SW480 (cell line): Measurements from ENCODE around the gene NCOA6.
A peak's percentile ranks its signal among the peaks of the same experiment; 100 is the strongest.
"Not testable (repeated sequence)": the region's sequence is repeated elsewhere in the genome, so short reads cannot be mapped to it uniquely, and the experiment has no call there.

Experiments
- DNase-seq: peaks from one replicate; pipeline ENCODE4 v3.0.0-alpha.2; 2016; ENCODE audit warnings: low spot score

Gene NCOA6

DNA sequence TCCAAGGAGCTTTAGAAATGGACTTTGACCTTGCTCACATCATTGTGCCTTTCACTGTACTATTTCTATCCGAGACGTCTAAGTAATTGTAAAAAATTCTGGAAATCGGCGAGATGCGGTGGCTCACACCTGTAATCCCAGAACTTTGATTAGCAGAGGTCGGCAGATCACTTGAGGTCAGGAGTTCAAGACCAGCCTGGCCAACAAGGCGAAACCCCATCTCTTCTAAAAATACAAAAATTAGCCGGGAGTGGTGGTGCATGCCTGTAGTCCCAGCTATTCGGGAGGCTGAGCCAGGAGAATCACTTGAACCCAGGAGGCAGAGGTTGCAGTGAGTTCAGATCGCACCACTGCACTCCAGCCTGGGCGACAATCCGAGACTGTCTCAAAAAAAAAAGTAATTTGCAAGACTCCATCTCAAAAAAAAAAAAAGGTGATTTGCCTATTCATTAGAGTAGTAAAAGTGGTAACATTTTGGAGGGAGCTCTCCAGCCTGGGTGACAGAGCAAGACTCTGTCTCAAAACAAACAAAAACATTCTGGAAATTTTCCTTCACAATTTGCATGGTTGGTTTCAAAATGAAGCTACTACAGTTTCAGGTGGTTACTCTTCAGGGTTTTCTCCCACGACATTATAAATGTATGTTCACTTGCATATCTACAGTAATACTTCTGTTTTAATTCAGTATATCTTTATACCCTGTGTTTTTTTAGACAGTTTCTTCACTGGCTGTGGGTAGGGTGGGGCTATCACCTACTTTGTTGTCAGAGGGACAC is 106.0 kb downstream of the NCOA6 start:
- not testable (repeated sequence) for DNase-seq

DNA sequence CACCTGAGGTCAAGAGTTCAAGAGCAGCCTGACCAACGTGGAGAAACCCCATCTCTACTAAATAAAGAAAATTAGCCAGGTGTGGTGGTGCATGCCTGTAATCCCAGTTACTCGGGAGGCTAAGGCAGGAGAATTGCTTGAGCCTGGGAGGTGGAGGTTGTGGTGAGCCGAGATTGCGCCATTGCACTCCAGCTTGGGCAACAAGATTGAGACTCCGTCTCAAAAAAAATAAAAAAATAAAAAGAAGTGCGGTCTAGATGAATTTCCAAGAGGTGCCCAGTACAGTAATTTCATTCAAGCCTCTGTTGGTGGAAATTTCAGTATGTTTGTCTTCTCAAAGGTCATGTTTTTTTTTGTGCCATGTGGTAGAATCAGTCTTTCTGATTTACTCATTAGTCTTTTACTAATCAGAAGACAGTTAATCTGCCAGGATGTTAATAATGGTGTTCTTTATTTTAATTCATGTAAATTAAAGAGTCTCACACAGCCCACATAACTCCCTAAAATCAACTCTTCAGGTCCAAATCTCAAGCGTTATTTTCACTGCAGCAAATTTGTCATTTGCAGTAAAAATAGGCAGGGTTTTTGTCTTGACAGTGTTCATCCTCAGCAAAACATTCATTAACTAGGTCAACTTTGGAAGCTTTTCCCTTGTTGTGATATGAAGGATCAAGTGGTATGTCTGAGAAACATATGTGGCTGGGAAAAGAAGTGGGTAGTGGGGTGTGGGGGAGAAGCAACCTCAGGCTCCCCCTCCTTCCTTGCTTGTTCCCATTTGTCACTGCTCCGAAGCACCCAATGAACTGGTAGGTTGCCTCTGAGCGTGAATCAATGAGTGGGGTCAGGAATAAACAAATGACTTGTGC is 108.0 kb downstream of the NCOA6 start:
- DNase-seq = no peak

DNA sequence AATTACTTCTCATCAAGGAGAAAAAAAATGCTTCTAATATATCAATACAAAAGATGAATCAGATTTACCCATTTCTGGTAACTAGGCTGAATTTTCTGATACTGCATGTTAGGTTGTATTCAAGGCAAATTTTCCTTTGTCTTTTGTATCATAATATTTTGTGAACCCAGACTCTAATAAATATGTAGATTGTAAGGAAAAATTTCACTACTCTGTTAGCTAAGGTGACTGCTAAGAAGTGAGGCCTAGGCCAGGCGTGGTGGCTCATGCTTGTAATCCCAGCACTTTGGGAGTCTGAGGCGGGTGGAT is 108.6 kb downstream of the NCOA6 start:
- no peak for DNase-seq

DNA sequence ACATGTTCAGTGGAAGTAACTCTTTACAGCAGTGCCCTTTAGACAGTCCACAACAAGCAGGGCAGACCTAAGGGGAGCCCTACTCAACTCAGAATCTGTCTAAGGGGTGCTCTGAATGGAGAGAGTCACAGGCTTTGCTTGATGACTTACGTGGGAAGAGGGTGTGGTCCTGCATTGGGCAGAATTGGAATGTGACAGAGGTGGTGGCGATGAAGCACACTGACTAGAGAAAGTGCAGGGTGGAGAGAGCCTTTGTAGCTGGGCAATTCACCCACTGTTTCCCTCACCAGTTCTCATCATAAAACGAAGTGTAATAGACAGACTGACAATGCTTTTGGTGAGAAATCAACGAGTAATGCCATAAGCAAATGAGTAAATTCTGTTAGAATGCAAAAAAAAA is 110.1 kb downstream of the NCOA6 start:
- peak; percentile 75 for DNase-seq

DNA sequence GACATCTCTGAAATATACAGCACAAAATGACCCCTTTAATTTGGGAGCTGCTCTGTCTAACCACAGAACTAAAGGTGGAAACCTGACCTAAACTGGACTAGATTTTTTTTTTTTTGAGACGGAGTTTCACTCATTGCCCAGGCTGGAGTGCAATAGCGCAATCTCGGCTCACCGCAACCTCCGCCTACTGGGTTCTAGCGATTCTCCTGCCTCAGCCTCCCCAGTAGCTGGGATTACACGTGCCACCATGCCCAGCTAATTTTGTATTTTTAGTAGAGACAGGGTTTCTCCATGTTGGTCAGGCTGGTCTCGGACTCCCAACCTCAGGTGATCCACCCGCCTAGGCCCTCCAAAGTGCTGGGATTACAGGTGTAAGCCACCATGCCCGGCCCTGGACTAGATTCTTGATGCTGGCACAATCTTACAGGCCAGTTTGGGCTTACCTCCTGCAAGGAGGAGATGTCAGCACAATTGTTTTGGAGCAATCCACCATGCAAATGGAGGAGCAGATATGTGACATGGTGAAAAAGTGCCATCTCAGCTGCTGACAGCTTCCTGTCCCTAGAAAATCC is 111.4 kb downstream of the NCOA6 start:
- DNase-seq = not testable (repeated sequence)

DNA sequence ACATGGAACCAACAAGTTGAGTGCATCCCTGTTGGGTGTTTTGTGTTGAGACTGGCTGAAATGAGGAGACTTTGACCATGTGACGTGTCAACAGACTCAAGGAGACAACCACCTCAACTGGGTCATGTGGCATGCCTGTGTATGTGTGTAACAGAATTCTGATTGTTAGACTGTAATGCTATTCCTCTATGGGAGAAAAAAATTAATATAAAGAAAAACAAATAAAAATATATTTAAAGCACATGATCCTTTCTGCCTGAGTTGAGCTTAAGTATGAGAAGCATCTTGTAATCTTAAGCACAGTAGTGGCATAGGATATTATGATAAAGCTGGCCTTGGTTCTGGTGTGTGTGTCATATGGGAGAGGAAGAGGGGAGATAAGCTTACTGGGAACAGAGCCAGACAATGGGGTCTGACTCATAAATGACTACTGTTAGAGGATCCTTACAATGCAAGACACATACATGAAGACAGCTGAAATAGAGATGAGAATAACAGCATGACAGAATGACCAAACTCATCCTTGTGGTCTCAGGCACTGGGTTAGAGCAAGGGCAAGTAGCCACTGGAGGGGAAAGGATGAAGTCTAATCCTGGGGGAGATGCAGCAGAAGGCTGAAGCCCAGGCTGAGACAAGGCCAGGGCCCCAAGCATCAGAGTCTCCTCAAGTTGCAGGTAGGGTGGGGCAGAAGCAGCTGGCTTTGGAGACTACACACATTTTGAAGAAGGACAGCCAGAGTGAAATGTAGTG is 112.1 kb downstream of the NCOA6 start:
- DNase-seq = peak; percentile 78

DNA sequence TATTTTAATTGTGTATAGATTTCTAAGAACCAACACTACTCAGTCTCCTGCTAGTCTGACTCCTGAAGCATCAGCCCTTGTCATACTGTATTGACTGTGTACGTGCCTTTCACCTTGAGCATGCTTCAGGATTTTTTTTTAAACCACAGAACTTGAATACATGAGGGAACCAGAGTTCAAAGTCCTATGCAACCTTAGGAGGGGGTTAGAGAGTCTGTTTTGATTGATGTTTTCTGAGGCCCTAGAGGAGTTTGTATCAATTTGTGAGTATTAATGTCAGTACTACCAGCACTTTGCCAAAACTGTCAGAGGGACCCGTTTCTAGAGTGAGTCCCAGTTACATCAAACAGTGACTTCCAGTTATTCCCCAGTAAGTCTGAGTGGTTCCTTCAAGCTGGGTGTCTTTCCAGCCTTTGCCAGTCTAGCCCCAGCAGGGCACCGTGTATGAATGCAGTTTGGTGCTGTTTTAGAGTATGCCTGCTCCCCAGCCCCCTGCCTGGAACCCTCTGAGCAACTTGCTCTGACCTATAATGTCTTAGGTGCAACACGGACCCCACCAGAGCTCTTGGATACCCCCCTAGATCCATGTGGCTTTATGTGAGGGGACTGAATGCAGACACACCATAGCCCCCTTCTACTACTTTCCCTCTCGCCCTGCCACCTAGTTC is 112.8 kb downstream of the NCOA6 start:
- DNase-seq = no peak

DNA sequence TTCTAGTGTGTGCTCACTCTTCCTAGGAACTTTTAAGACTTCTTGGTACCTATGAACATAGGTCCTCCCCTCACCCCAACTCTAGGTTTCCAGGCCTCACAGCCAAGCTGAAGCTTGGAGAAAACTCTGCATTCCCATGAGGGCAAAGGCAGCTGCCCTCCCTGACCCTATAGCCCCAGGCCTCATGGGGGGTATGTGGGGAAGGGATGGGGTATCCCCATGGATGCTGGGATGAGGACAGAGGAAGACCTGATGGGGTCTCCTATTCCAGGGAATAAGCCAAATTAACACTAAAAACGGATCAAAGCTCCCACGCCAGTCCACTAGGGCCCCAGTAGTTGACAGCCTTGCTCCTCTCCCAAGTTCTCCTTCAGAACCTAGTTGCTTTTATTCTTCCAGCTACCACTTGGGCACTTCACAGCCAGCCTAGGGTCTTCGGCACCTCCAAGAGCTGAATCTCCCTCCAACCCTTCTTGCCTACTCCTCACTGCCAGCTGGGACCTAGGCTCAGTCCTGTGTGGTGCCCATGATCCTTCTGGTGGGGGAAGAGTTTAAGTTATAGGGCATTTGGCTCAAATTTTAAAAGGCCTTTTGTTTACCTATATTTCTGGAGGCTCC is 113.5 kb downstream of the NCOA6 start:
- DNase-seq = no peak

DNA sequence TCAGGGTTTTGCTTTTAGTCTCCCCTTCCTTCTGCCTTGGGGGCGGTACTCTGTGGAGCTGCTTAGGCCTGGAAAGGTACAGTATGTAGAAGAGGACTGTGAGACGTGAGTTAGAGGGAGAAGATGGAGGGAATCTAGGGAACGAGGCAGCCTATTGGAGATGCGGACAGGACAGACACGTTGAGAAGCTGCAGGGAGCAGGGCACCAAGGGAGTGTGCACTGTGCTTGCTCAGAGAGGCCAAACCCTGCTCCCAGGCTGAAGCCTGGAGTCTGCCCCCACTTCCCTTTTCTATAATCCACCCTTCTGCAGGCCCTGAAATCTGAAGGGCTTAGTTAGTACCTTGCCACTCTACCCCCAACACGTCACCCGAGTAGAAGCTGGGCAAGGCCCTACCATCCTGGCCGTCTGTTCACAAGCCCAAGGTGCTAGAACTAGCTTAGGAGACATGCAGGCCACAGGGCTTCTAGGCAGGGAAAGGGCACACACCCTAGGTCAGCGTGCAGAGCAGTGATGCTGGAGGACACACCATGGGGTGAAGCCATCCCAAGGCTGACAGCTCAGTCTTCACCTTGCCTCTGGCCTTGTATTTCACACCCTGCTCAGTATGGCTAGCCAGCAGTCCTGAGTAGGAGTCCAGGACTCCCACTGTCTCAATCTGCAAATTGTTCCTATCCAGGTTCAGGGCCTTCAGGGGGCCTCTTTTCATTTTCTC is 114.4 kb downstream of the NCOA6 start:
- DNase-seq = no peak

DNA sequence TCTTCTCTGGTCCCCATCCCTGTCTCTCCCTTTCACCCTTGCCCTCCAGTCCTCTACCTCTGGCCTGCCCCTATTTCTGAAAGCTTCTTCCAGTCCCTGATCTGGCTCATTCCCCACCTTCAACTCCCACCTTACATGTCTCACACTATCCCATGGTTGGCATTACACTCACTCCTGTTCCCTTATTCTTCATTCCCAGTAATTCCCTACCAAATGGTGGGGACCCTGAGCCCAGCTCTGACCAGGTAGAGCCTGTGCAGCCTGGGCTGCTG is 114.9 kb downstream of the NCOA6 start:
- DNase-seq = no peak

DNA sequence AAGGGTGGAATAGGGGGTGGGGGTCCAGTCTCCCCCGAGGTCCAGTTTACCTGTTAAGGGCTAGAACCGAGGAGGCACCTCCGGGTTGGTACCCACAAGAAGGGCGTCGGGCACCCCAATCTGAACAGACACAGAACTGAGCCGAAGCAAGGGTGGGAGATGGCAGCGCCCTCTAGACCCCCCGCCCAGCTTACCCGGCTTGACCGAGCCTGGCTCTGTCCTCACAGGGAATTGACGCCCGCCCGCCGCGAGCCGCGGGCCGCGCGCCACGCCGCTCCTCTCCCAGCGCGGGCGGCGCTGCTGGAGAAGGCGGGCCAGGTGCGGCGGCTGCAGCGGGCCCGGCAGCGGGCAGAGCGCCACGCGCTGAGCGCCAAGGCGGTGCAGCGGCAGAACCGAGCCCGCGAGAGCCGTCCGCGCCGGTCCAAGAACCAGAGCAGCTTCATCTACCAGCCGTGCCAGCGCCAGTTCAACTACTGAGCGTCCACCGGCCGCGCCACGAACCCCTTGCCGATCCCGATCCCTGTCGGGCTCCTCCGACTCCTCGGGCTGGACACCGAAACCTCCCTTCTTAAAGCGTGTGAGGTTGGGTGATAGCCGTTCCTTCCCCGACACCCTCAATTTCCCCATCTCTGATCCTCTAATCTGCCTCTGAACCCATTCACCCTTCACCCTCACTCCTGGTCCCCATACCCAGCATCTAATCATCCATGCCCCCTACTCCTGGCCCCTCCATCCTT is 115.5 kb downstream of the NCOA6 start:
- peak; percentile 88 for DNase-seq

DNA sequence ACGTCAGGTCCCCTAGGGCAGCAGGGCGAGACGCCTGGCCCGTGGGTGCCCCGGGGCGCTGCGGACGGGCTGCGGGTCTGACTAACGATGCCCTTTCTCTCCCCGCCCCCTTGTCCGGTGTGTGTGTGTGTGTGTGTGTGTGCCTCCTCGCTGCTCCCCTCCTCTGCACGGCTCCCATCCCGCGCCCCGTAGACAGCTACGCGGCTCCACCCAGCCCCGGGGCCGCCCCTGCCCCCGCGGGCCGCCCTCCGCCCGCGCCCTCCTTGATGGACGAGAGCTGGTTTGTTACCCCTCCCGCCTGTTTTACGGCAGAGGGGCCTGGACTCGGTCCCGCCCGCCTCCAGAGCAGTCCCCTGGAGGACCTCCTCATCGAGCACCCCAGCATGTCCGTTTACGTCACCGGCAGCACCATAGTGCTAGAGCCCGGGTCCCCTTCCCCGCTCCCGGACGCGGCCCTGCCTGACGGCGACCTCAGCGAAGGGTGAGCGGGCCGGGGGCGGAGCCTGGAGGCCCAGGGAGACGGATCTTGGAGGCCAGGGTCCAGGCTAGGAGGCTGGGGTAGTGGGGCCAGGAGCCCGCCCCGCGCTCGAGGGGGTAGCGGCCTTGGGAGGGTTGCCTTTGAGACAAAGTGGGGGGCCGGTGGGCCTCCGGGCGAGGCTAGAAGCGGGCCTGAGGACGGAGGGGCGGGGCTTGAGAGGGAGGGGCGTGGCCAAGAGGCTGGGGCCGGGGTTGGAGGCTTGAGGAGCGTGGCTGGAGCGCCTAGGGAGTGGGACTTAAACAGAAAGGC is 116.2 kb downstream of the NCOA6 start:
- DNase-seq = peak; percentile 92

DNA sequence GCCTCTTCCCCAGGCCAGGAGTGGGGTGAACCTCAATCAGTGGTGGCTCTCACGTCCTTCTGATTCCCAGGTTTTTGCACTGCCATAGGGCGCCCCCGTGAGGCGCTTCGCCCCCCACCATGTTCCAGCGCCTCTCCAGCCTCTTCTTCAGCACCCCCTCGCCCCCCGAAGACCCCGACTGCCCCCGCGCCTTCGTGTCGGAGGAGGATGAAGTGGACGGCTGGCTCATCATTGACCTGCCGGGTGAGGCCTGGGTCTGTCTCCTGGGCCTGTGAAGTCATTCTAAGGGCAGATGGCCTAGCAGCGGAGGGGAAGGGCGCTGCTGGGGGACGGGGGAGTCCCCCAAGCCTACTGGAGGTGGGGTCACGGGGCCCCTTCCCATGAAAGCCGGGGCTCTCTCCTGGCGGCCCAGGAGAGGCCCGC is 116.8 kb downstream of the NCOA6 start:
- DNase-seq = peak; percentile 66

DNA sequence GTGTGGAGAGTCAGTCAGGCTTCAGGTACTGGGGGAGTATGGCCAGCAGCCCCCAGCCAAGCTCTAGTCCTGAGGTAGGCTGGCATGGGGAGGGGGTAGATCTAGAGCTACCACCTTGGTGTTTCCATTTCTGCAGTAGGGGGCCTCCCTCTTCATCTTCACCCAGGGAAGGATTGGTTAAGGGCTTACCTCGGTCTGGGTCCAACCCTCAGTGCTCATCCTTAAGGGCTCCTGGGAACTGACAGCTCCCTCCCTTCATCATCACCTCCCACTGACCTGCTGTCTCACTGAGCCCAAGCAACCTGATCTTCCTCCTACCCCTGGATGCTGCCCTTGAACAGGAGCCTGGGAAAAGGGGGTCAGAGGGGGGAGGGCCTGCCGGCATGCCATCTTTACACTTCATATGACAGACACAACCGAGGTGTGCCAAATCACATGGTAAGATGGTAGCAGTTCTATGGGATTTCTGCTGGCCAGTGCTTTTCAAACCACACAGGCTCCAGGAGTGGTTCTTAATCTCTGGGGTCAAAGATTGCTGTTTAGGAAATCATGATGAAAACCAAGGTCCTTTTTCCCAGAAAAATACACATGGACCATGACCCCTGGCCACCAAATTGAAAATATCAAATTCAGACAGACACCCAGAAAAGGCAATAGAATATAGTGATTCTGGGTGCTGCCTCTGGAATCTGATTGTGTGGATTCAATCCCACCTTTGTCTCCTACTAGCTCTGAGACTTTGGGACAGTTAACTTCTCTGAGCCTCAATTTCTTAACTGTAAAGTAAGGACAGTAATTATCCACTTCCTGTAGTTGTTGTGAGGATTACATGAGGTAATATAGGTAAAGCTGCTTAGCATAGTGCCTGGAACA is 118.3 kb downstream of the NCOA6 start:
- DNase-seq = no peak

DNA sequence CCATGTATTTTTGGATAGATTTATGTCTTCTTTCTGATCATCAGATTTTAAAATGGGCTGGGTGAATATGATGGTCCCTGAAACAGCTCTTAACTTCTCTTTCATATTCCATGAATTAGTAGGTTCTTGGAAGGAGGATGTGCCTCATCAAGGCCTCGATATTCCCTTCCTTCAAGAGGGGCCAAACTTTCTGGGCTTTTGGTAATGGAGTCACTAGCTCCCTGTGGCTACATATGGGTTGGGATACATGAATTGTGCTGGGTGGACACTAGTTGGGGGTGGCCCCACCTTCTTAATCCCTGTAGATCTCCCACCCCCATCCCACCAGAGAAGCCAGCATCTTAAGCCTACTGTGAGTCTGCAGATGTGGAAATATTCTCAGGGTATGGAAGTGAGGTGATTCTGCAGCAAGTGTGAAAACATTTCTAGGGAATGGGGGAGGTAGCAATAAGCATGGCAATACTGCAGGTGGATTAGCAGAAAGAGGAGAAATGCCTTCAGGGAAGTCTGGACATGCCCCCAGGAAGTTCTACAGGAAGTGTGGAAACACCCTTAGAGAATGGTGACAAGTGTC is 119.1 kb downstream of the NCOA6 start:
- DNase-seq = no peak

DNA sequence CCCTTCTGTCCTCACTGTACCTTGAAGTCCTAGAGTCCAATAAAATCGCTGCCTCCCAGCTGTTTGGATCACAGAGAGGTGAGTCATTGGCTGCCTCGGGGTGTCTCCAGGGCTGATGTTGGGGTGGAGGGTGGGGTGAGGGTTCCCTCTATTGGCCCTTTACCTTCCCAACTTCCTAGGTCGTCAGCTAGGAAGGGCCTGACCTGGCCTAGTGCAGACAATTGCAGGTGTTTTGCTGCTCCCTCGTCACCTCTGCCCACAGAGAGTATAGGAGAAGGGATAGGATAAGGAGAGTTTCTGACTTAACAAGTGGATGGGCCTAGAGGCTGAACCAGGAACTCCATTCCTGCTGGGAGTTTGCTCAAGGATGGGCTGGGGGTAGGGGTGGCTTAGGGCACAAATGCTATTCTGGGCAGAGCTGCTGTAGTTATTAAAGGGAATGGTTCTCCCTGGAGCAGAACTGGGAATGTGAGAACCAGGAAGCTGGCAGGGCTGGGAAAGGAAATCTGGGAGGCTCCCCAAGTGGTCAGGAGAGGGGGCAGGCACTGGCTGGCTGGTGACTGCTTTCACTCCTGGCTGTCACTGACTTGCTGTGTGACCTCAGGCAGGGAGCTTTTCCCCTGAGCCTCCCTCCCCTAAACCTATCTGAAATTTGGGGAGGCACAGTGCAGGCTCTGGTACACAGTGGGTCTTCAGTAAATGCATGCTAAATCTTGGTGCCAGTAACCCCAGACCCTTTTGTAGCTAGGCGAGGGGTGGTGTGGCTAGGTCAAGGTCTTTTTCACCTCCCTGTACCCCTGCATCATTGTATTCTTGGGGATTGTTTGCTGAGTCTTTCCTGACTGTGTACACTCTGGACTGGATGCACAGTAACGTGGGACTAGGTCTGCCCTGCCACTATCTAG is 119.8 kb downstream of the NCOA6 start:
- peak; percentile 83 for DNase-seq

DNA sequence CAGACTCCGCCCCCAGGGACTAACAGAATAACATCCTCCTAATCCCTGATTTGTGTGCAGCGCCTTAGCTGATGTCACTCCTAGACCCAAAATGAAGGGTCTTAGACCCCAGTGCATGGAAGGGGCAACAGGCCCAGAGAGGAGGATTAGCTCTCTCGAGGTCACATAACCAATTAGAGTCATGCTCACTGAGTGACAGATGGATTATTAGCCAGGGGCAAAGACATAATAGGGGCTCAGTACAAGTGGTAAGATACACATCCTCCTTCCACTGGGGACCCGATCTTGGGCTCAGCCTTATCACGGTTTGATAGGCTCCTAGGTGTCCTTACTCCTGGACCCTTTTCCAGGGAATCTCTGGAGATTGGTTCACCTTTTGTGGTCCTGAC is 120.4 kb downstream of the NCOA6 start:
- no peak for DNase-seq
